Right atrium auricular region (tissue), 2 donors: ENCODE measurements around the gene C22orf39. TPM values are rescaled to one million over a fixed set of nuclear protein-coding genes. Genes with fewer than 3 reads are reported as not detected.

Experiments used
- DNase-seq: peaks from one replicate; pipeline ENCODE4 v3.0.0-alpha.2; 2019; ENCODE audit warnings: low spot score
- H3K27ac ChIP-seq, 2 donors: fragments of 200-600 bp; sonication (generic); 1 replicate in 1 of 2; 2 replicates in 1 of 2; pipeline ENCODE4 v1.5.1; 2016 to 2019
- H3K27me3 ChIP-seq, 2 donors: fragments of 200-600 bp; sonication (generic); one replicate each; pipeline versions ENCODE4 v1.5.1 to v1.6.0; 2017 to 2019
- H3K36me3 ChIP-seq: fragments of 200-600 bp; sonication (generic); one replicate; pipeline ENCODE4 v1.5.1; 2016
- H3K4me1 ChIP-seq, 2 donors: fragments of 200-600 bp; sonication (generic); one replicate each; pipeline versions ENCODE4 v1.5.1 to v1.6.0; 2017 to 2019
- H3K4me3 ChIP-seq, 2 donors: fragments of 200-600 bp; sonication (generic); 1 replicate in 1 of 2; 2 replicates in 1 of 2; pipeline ENCODE4 v1.5.1; 2017 to 2019; ENCODE audit warnings: mild to moderate bottlenecking in 1 of 2, moderate library complexity in 1 of 2
- H3K9me3 ChIP-seq, 2 donors: fragments of 200-600 bp; sonication (generic); one replicate each; pipeline ENCODE4 v1.5.1; 2019
- total RNA-seq, 2 donors: library from RNA; depleted of rRNA; stranded (reverse); fragments of >200 nt; gene quantifications; one replicate each; pipeline ENCODE4 v1.1.0, GENCODE V29; 2016
- TF ChIP-seq, protein P1 (sequence below), 2 donors: fragments of 200-600 bp; sonication (generic); IDR thresholded peaks; one replicate each; pipeline ENCODE4 v1.5.1; 2019; ENCODE audit warnings: antibody characterized with exemption in 2 of 2

C22orf39 gene
- total RNA-seq, 2 donors from 2014 or later, result 61.0 to 68.7 TPM

GRCh38 chr22:19455585-19456370 is 8.3 kb upstream of the C22orf39 start:
- no peaks in the 10 kb centered on the region for H3K27me3 ChIP-seq
- TF ChIP-seq, protein P1, sequence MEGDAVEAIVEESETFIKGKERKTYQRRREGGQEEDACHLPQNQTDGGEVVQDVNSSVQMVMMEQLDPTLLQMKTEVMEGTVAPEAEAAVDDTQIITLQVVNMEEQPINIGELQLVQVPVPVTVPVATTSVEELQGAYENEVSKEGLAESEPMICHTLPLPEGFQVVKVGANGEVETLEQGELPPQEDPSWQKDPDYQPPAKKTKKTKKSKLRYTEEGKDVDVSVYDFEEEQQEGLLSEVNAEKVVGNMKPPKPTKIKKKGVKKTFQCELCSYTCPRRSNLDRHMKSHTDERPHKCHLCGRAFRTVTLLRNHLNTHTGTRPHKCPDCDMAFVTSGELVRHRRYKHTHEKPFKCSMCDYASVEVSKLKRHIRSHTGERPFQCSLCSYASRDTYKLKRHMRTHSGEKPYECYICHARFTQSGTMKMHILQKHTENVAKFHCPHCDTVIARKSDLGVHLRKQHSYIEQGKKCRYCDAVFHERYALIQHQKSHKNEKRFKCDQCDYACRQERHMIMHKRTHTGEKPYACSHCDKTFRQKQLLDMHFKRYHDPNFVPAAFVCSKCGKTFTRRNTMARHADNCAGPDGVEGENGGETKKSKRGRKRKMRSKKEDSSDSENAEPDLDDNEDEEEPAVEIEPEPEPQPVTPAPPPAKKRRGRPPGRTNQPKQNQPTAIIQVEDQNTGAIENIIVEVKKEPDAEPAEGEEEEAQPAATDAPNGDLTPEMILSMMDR (IDR thresholded peaks at IDR 0.05), result no peak
- DNase-seq, result no peak
- peaks cover 63% of the 10 kb centered on the region for H3K36me3 ChIP-seq
- no peaks in the 10 kb centered on the region for H3K9me3 ChIP-seq
- no peaks in the 10 kb centered on the region for H3K4me1 ChIP-seq
- no peak overlapping the region for H3K27ac ChIP-seq
- H3K4me3 ChIP-seq, result no peak overlapping the region

DNA sequence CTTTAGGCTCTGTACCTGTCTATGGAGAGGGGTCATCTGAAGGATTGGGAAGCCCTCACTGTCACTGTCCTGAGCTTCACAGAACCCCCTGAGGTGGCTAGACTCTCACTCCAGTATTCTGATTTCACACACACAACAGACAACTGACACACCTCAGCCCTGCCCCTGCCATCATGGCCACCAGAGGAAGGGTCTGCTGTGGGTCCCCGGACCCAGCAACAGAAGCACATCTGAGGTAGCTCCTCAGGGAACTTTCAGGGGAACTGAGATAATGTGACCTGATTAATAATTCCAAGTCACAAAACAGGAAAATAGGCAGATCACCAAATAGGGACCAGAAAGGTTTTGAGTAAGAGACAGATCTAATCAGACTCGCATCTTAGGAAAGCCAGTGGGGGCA is 7.5 kb upstream of the C22orf39 start:
- no peak for DNase-seq
- no peak overlapping the region for H3K27ac ChIP-seq
- no peaks in the 10 kb centered on the region for H3K4me1 ChIP-seq
- no peaks in the 10 kb centered on the region for H3K9me3 ChIP-seq
- no peak overlapping the region for H3K4me3 ChIP-seq
- TF ChIP-seq, protein P1 (IDR thresholded peaks at IDR 0.05), result no peak
- H3K27me3 ChIP-seq, result no peaks in the 10 kb centered on the region
- peaks cover 63% of the 10 kb centered on the region for H3K36me3 ChIP-seq

DNA sequence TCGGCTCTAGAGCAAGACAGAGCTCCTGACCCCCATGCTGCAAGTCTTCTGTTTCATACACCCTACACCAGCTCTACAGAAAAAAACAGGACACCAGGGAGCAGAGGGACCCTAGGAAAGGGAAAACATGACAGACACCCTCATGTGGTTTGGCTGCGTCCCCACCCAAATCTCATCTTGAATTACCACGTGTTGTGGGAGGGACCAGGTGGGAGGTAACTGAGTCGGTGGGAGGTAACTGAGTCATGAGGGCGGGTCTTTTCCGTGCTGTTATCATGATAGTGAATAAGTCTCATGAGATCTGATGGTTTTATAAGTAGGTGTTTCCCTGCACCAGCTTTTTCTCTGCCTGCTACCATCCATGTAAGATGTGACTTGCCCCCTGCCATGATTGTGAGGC is 6.6 kb upstream of the C22orf39 start:
- H3K27ac ChIP-seq, result no peak overlapping the region
- no peaks in the 10 kb centered on the region for H3K27me3 ChIP-seq
- no peaks in the 10 kb centered on the region for H3K9me3 ChIP-seq
- peaks cover 63% of the 10 kb centered on the region for H3K36me3 ChIP-seq
- H3K4me1 ChIP-seq, result no peaks in the 10 kb centered on the region
- H3K4me3 ChIP-seq, result no peak overlapping the region
- TF ChIP-seq, protein P1 (IDR thresholded peaks at IDR 0.05), result no peak
- DNase-seq, result no peak

DNA sequence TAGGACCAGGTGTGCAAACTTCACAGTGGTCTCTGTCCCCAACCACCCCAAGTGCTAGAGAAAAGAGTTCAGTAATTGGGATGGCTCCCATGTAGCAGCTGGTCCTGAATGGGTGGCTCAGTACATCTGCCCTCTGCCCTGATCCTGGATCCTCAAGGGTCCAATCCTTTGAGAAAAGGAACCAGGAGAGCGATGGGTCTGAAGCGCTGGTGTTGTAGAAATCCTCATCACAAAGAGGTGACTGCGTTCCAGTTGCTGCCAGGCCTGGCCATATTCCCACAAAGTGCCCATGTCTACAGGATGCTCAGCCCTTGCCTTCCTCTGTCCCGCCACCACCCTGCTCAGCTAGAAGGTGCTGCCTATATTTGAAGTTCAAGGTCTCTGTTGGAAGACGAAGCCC is 6.2 kb upstream of the C22orf39 start:
- DNase-seq, result no peak
- no peaks in the 10 kb centered on the region for H3K9me3 ChIP-seq
- no peak overlapping the region for H3K27ac ChIP-seq
- H3K36me3 ChIP-seq, result peaks cover 63% of the 10 kb centered on the region
- TF ChIP-seq, protein P1 (IDR thresholded peaks at IDR 0.05), result no peak
- no peaks in the 10 kb centered on the region for H3K27me3 ChIP-seq
- H3K4me3 ChIP-seq, result no peak overlapping the region
- H3K4me1 ChIP-seq, result peaks cover 0 to 3% of the 10 kb centered on the region in 2 donors

GRCh38 chr22:19451570-19451969 is 4.1 kb upstream of the C22orf39 start:
- TF ChIP-seq, protein P1 (IDR thresholded peaks at IDR 0.05), result no peak
- H3K4me3 ChIP-seq, result no peak overlapping the region
- H3K27ac ChIP-seq, result no peak overlapping the region
- no peaks in the 10 kb centered on the region for H3K9me3 ChIP-seq
- H3K27me3 ChIP-seq, result no peaks in the 10 kb centered on the region
- no peak for DNase-seq
- peaks cover 45% of the 10 kb centered on the region for H3K36me3 ChIP-seq
- peaks cover 0 to 16% of the 10 kb centered on the region in 2 donors for H3K4me1 ChIP-seq
